SK-N-SH (cell line): Measurements from ENCODE around the gene ASTN2.

ENCODE experiments used
- CHD2 ChIP-seq: fragments of 150-350 bp; IDR thresholded peaks from 2 replicates; pipeline ENCODE4 v1.6.1; 2018; ENCODE audit warnings: low read length; ENCODE audit not compliant: partially characterized antibody
- FOXJ3 ChIP-seq: sonication (generic); formaldehyde crosslinking; IDR thresholded peaks from 2 replicates; pipeline ENCODE4 v1.5.1; 2020; ENCODE audit warnings: mild to moderate bottlenecking, missing genetic modification reagents
- USF1 ChIP-seq: IDR thresholded peaks from 2 replicates; pipeline ENCODE4 v1.4.0; 2012; ENCODE audit warnings: low read depth, borderline replicate concordance
- USF2 ChIP-seq: fragments of 150-350 bp; IDR thresholded peaks from 2 replicates; pipeline ENCODE4 v1.6.1; 2017; ENCODE audit warnings: antibody characterized with exemption, low read length, low read depth, borderline replicate concordance
- YY1 ChIP-seq: IDR thresholded peaks from 2 replicates; pipeline ENCODE4 v1.4.0; 2012; ENCODE audit warnings: low read depth, mild to moderate bottlenecking
- TF ChIP-seq, protein P1 (sequence below): fragments of 200-600 bp; sonication (generic); IDR thresholded peaks from 2 replicates; pipeline ENCODE4 v1.6.1; 2017; ENCODE audit warnings: antibody characterized with exemption, mild to moderate bottlenecking, moderate library complexity

DNA sequence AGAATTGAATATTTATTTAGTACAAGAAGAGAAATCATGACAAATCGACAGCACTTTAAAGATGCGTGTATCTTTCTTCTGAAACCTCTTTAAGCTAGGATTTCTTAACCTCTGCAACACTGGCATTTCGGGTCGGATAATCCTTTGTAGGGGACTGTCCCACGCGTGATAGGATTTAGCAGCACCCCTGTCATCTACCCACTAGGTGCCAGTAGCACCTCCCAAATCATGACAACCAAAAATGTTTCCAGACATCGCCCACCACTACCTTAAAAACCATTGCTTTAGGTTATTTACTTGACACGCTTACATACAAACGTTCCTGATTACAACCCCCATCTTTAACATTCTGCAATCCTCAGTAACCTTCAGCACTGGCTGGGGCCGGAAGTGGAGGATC lies 504.7 kb downstream of the ASTN2 start:
- TF ChIP-seq, protein P1, sequence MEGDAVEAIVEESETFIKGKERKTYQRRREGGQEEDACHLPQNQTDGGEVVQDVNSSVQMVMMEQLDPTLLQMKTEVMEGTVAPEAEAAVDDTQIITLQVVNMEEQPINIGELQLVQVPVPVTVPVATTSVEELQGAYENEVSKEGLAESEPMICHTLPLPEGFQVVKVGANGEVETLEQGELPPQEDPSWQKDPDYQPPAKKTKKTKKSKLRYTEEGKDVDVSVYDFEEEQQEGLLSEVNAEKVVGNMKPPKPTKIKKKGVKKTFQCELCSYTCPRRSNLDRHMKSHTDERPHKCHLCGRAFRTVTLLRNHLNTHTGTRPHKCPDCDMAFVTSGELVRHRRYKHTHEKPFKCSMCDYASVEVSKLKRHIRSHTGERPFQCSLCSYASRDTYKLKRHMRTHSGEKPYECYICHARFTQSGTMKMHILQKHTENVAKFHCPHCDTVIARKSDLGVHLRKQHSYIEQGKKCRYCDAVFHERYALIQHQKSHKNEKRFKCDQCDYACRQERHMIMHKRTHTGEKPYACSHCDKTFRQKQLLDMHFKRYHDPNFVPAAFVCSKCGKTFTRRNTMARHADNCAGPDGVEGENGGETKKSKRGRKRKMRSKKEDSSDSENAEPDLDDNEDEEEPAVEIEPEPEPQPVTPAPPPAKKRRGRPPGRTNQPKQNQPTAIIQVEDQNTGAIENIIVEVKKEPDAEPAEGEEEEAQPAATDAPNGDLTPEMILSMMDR: no peak
- TF ChIP-seq CHD2: no peak
- TF ChIP-seq FOXJ3 (CRISPR knock-in tag): no peak
- TF ChIP-seq USF2: no peak
- TF ChIP-seq YY1: no peak
- no peak for TF ChIP-seq USF1
